Measurements from ENCODE around the gene CCL2. TPM values are rescaled to one million over a fixed set of nuclear protein-coding genes. Genes with fewer than 3 reads are reported as not detected.

The CCL2 gene
- total RNA-seq, 5 donors from 2014 or later (not counting 1 experiment from before 2014, with no cell fraction given): 0.38 to 0.76 (median 0.60) TPM; not detected in 2

DNA sequence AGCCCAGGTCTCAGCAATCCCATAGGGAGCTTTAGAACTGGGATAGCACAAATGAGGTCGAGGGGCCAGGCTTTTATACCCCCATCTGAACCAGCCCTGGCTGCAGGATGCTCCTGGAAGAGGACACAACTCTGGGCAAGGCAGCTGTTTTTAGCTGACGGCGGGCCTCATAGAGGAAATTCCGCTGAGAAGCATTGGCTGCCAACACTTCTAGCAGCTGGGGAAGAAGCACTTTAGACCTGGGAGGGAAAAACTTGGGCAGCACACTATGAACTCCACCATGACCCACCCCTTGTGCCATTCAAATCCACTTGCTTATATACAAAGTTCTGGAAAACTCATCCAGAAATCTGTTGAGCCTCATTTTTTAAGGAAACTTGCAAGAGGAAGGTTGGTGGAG, 35.5 kb downstream of the CCL2 start:
- H3K27ac ChIP-seq (ENCODE audit: low read length): no peak overlapping the region
- POLR2A ChIA-PET: no interaction called here
- H3K4me3 Mint-ChIP-seq: no peak overlapping the region
- H3K36me3 Mint-ChIP-seq: no peaks in the 10 kb centered on the region
- H3K9me3 Mint-ChIP-seq: no peaks in the 10 kb centered on the region
- peaks cover 11 to 14% of the 10 kb centered on the region in 2 donors for H3K27me3 Mint-ChIP-seq
- H3K4me1 Mint-ChIP-seq: no peaks in the 10 kb centered on the region
- ATAC-seq (replicated peaks in 1 of 4) (no peak), DNase-seq (no peak)
- H3K4me1 ChIP-seq (ENCODE audit: control insufficient read depth in 1 of 2, extremely low read depth in 1 of 2, insufficient read depth in 2 of 2, low read length in 2 of 2): no peaks in the 10 kb centered on the region
- 49% methylated on average over 4 of the region's 4 CpGs for WGBS (ENCODE audit: insufficient coverage)
- no peak overlapping the region for H3K4me3 ChIP-seq (ENCODE audit: control insufficient read depth in 1 of 2, extremely low read depth in 1 of 2, low read length in 1 of 2)
- no peak overlapping the region for H3K27ac Mint-ChIP-seq
- H3K36me3 ChIP-seq (ENCODE audit: control insufficient read depth in 2 of 2, extremely low read depth in 1 of 2, insufficient read depth in 1 of 2, low read length in 1 of 2): no peaks in the 10 kb centered on the region
- H3K27me3 ChIP-seq (replicated peaks in 1 of 2; ENCODE audit: control insufficient read depth in 2 of 2, extremely low read depth in 1 of 2, insufficient read depth in 2 of 2, low read length in 1 of 2): peaks cover 0 to 2% of the 10 kb centered on the region in 2 experiments
- no peaks in the 10 kb centered on the region for H3K9me3 ChIP-seq
- CTCF ChIA-PET: no interaction called here

DNA sequence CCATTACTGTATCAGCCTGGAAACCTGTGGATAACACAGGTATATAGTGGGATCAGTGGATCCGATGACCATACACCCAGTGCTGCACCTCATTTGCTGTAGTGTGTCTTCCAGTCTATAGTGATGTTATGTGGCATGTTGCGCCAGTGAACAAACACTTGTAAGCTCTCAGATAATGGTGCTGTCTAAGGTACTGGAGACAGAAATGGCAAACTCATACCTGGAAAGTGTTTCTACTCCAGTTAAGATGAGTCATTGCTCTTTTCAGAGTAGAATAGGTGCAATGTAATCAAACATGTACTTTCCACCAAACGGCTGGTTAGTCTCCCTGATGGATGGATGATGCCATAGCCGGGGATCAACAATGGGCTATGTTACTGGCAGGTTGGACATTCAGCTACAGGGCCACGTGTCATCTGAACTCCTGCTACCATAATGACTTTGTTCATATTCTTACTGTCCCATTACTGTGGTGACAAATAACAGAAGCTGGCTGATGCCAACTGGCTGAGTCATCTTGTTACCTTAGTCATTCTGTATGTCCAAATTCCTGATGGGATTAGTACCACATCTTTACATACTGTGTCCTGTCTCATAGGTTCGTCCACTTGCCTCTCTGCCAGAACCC, 36.8 kb downstream of the CCL2 start:
- 68% methylated on average over 2 of the region's 6 CpGs for WGBS (ENCODE audit: insufficient coverage)
- no peak overlapping the region for H3K4me3 Mint-ChIP-seq
- ChIA-PET POLR2A (no interaction called here), CTCF (no interaction called here)
- peaks cover 13 to 14% of the 10 kb centered on the region in 2 donors for H3K27me3 Mint-ChIP-seq
- no peaks in the 10 kb centered on the region for H3K36me3 ChIP-seq (ENCODE audit: control insufficient read depth in 2 of 2, extremely low read depth in 1 of 2, insufficient read depth in 1 of 2, low read length in 1 of 2)
- no peak overlapping the region for H3K4me3 ChIP-seq (ENCODE audit: control insufficient read depth in 1 of 2, extremely low read depth in 1 of 2, low read length in 1 of 2)
- H3K4me1 ChIP-seq (ENCODE audit: control insufficient read depth in 1 of 2, extremely low read depth in 1 of 2, insufficient read depth in 2 of 2, low read length in 2 of 2): no peaks in the 10 kb centered on the region
- H3K27ac ChIP-seq (ENCODE audit: low read length): no peak overlapping the region
- no peaks in the 10 kb centered on the region for H3K9me3 Mint-ChIP-seq
- H3K36me3 Mint-ChIP-seq: no peaks in the 10 kb centered on the region
- DNase-seq (no peak), ATAC-seq (replicated peaks in 1 of 4) (no peak)
- H3K9me3 ChIP-seq: no peaks in the 10 kb centered on the region
- H3K4me1 Mint-ChIP-seq: no peaks in the 10 kb centered on the region
- H3K27ac Mint-ChIP-seq: no peak overlapping the region
- H3K27me3 ChIP-seq (replicated peaks in 1 of 2; ENCODE audit: control insufficient read depth in 2 of 2, extremely low read depth in 1 of 2, insufficient read depth in 2 of 2, low read length in 1 of 2): no peaks in the 10 kb centered on the region

GRCh38 chr17:34299027-34299426, 43.9 kb downstream of the CCL2 start:
- Histone ChIP-seq H3K4me1 (ENCODE audit: control insufficient read depth in 1 of 2, extremely low read depth in 1 of 2, insufficient read depth in 2 of 2, low read length in 2 of 2) (no peaks in the 10 kb centered on the region), H3K27ac (ENCODE audit: low read length) (no peak overlapping the region), H3K9me3 (no peaks in the 10 kb centered on the region), H3K4me3 (ENCODE audit: control insufficient read depth in 1 of 2, extremely low read depth in 1 of 2, low read length in 1 of 2) (no peak overlapping the region), H3K27me3 (replicated peaks in 1 of 2; ENCODE audit: control insufficient read depth in 2 of 2, extremely low read depth in 1 of 2, insufficient read depth in 2 of 2, low read length in 1 of 2) (peaks cover 0 to 5% of the 10 kb centered on the region in 2 experiments), H3K36me3 (ENCODE audit: control insufficient read depth in 2 of 2, extremely low read depth in 1 of 2, insufficient read depth in 1 of 2, low read length in 1 of 2) (no peaks in the 10 kb centered on the region)
- ChIA-PET CTCF (no interaction called here), POLR2A (no interaction called here)
- peaks cover 0 to 4% (median 0%) of the 10 kb centered on the region in 3 donors for H3K9me3 Mint-ChIP-seq
- H3K27ac Mint-ChIP-seq: no peak overlapping the region
- no peaks in the 10 kb centered on the region for H3K36me3 Mint-ChIP-seq
- 93% methylated on average over 2 of the region's 2 CpGs for WGBS (ENCODE audit: insufficient coverage)
- ATAC-seq (replicated peaks in 1 of 4) (no peak), DNase-seq (no peak)
- H3K4me1 Mint-ChIP-seq: peaks cover 0 to 2% (median 0%) of the 10 kb centered on the region in 3 donors
- no peak overlapping the region for H3K4me3 Mint-ChIP-seq
- H3K27me3 Mint-ChIP-seq: peaks cover 17 to 33% of the 10 kb centered on the region in 2 donors

DNA sequence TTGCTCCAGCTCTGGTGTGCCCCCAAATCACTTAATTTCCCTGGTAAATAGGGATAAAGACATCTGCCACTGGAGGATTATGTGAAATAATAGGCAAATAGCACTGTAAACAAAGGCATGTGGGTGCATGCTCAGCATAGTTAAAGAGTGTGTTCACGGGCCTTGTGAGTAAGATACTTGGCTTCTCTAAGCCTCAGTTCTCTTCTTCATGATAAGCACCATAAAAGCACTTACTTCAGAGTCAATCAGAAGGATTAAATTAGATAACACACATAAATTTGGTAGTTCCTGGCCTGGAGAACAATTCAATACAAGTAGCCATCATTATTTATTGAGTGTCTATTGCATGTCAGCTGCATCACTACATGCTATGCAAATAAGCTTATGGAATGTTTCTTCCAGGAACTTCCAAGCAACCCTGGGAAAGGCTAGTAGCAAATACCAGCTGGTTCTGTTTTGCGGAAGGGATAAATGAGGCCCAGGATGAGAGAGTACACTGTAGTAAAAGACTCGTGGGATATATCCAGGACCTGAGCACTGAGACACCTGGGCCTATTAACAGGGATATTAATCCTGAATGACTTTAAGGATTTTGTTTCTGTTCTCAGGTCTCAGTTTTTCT, 45.0 kb downstream of the CCL2 start:
- H3K9me3 Mint-ChIP-seq: peaks cover 0 to 4% (median 0%) of the 10 kb centered on the region in 3 donors
- CTCF ChIA-PET: no interaction called here
- Histone ChIP-seq H3K27me3 (replicated peaks in 1 of 2; ENCODE audit: control insufficient read depth in 2 of 2, extremely low read depth in 1 of 2, insufficient read depth in 2 of 2, low read length in 1 of 2) (peaks cover 0 to 5% of the 10 kb centered on the region in 2 experiments), H3K4me1 (ENCODE audit: control insufficient read depth in 1 of 2, extremely low read depth in 1 of 2, insufficient read depth in 2 of 2, low read length in 2 of 2) (no peaks in the 10 kb centered on the region), H3K9me3 (no peaks in the 10 kb centered on the region), H3K36me3 (ENCODE audit: control insufficient read depth in 2 of 2, extremely low read depth in 1 of 2, insufficient read depth in 1 of 2, low read length in 1 of 2) (no peaks in the 10 kb centered on the region), H3K4me3 (ENCODE audit: control insufficient read depth in 1 of 2, extremely low read depth in 1 of 2, low read length in 1 of 2) (no peak overlapping the region), H3K27ac (ENCODE audit: low read length) (no peak overlapping the region)
- no peak overlapping the region for H3K27ac Mint-ChIP-seq
- no peak for DNase-seq
- POLR2A ChIA-PET: no interaction called here
- H3K27me3 Mint-ChIP-seq: peaks cover 17 to 33% of the 10 kb centered on the region in 2 donors
- WGBS (ENCODE audit: insufficient coverage): no CpG with 5 or more reads among the region's 3 CpGs
- no peak overlapping the region for H3K4me3 Mint-ChIP-seq
- peaks cover 0 to 2% (median 0%) of the 10 kb centered on the region in 3 donors for H3K4me1 Mint-ChIP-seq
- ATAC-seq (replicated peaks in 1 of 4): no peak
- H3K36me3 Mint-ChIP-seq: no peaks in the 10 kb centered on the region

DNA sequence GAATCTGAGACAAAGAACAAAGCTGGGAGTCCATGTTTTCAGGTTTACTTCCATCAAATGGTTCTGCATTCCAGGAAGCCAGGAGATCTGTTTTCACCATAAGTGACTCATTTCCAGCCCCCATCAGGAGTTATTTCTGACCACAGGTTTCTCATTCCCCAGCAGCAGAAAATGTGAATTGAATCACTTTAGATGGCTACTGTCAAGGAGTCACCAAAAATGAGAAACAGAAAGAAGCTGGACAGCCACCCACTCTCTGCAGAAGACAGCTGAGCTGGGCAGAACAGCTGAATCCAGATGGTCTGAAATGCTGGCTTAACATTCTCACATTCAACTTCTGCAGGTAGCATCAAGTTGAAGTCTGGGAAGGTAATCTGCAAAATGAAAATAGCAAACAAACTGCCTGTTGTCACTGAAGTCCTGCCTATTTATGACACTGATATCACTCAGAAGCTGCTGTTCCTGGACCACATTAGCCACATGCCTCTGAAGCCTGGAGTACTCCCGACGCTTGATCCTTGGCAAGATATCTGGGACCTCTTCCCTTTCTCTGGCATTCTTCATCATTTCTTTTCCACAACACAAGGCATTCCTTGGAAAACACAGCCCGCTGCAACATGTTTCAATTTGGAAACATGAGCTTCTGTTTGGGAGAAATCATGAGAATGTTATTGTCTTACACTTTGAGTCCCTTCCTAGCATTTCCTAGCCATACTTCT, 45.7 kb downstream of the CCL2 start:
- H3K36me3 ChIP-seq (ENCODE audit: control insufficient read depth in 2 of 2, extremely low read depth in 1 of 2, insufficient read depth in 1 of 2, low read length in 1 of 2): no peaks in the 10 kb centered on the region
- no peak for ATAC-seq (replicated peaks in 1 of 4)
- ChIA-PET CTCF (no interaction called here), POLR2A (no interaction called here)
- H3K4me1 ChIP-seq (ENCODE audit: control insufficient read depth in 1 of 2, extremely low read depth in 1 of 2, insufficient read depth in 2 of 2, low read length in 2 of 2): no peaks in the 10 kb centered on the region
- Mint-ChIP-seq H3K27ac (no peak overlapping the region), H3K36me3 (no peaks in the 10 kb centered on the region), H3K27me3 (peaks cover 17 to 32% of the 10 kb centered on the region in 2 donors), H3K9me3 (peaks cover 0 to 4% (median 0%) of the 10 kb centered on the region in 3 donors), H3K4me1 (peaks cover 0 to 2% (median 0%) of the 10 kb centered on the region in 3 donors), H3K4me3 (no peak overlapping the region)
- 83% methylated on average over 2 of the region's 3 CpGs for WGBS (ENCODE audit: insufficient coverage)
- H3K27ac ChIP-seq (ENCODE audit: low read length): no peak overlapping the region
- no peak for DNase-seq
- H3K4me3 ChIP-seq (ENCODE audit: control insufficient read depth in 1 of 2, extremely low read depth in 1 of 2, low read length in 1 of 2): no peak overlapping the region
- H3K9me3 ChIP-seq: no peaks in the 10 kb centered on the region
- peaks cover 0 to 5% of the 10 kb centered on the region in 2 experiments for H3K27me3 ChIP-seq (replicated peaks in 1 of 2; ENCODE audit: control insufficient read depth in 2 of 2, extremely low read depth in 1 of 2, insufficient read depth in 2 of 2, low read length in 1 of 2)

GRCh38 chr17:34301986-34302385, 46.9 kb downstream of the CCL2 start:
- H3K4me3 Mint-ChIP-seq: no peak overlapping the region
- Histone ChIP-seq H3K27me3 (replicated peaks in 1 of 2; ENCODE audit: control insufficient read depth in 2 of 2, extremely low read depth in 1 of 2, insufficient read depth in 2 of 2, low read length in 1 of 2) (peaks cover 0 to 5% of the 10 kb centered on the region in 2 experiments), H3K4me3 (ENCODE audit: control insufficient read depth in 1 of 2, extremely low read depth in 1 of 2, low read length in 1 of 2) (no peak overlapping the region), H3K4me1 (ENCODE audit: control insufficient read depth in 1 of 2, extremely low read depth in 1 of 2, insufficient read depth in 2 of 2, low read length in 2 of 2) (no peaks in the 10 kb centered on the region), H3K9me3 (no peaks in the 10 kb centered on the region), H3K27ac (ENCODE audit: low read length) (no peak overlapping the region), H3K36me3 (ENCODE audit: control insufficient read depth in 2 of 2, extremely low read depth in 1 of 2, insufficient read depth in 1 of 2, low read length in 1 of 2) (no peaks in the 10 kb centered on the region)
- POLR2A ChIA-PET: no interaction called here
- no peaks in the 10 kb centered on the region for H3K36me3 Mint-ChIP-seq
- H3K27ac Mint-ChIP-seq: no peak overlapping the region
- peaks cover 0 to 2% (median 0%) of the 10 kb centered on the region in 3 donors for H3K4me1 Mint-ChIP-seq
- H3K27me3 Mint-ChIP-seq: peaks cover 20 to 35% of the 10 kb centered on the region in 2 donors
- ATAC-seq (replicated peaks in 1 of 4) (no peak), DNase-seq (no peak)
- WGBS (ENCODE audit: insufficient coverage): 80% methylated on average over 1 of the region's 2 CpGs
- H3K9me3 Mint-ChIP-seq: peaks cover 0 to 4% (median 0%) of the 10 kb centered on the region in 3 donors
- CTCF ChIA-PET: no interaction called here
